Skin of body (tissue), 2 donors: Measurements from ENCODE around the gene BBLN. TPM values are rescaled to one million over a fixed set of nuclear protein-coding genes. Genes with fewer than 3 reads are reported as not detected.

Source experiments
- DNase-seq: peaks from one replicate; lab custom pipeline; 2025; lab: John Stamatoyannopoulos, UW
- total RNA-seq: library from RNA; depleted of rRNA; stranded (reverse); fragments of >200 nt; gene quantifications from one replicate; pipeline ENCODE4 v1.2.3, GENCODE V29; 2014

Gene BBLN
- total RNA-seq, 1 donor from 2014 or later, result 18.4 TPM

GRCh38 chr9:128211186-128211980, 51.3 kb downstream of the BBLN start:
- DNase-seq, result no peak

GRCh38 chr9:128211981-128212281, 51.9 kb downstream of the BBLN start:
- no peak for DNase-seq

Other genes starting within 250 kb of the BBLN start
- gene ST6GALNAC4, start 243.2 kb upstream of the BBLN start, total RNA-seq, result 8.9 TPM
- 1.2 TPM for gene PIP5KL1, start 229.5 kb upstream of the BBLN start, total RNA-seq
- gene DPM2, start 222.4 kb upstream of the BBLN start, total RNA-seq, result 11.2 TPM
- gene EEIG1, start 179.3 kb upstream of the BBLN start, total RNA-seq, result 14.0 TPM
- 4.7 TPM for gene NAIF1, start 92.9 kb upstream of the BBLN start, total RNA-seq
- gene SLC25A25, start 92.0 kb upstream of the BBLN start, total RNA-seq, result 27.9 TPM
- gene PTGES2, start 32.5 kb upstream of the BBLN start, total RNA-seq, result 25.8 TPM
- gene LCN2, start 10.8 kb upstream of the BBLN start, total RNA-seq, result 14.6 TPM
- gene CIZ1, start 31.3 kb downstream of the BBLN start, total RNA-seq, result 24.4 TPM
- 58.4 TPM for gene DNM1, start 43.1 kb downstream of the BBLN start, total RNA-seq
- gene GOLGA2, start 115.7 kb downstream of the BBLN start, total RNA-seq, result 131 TPM
- 13.9 TPM for gene SWI5, start 116.0 kb downstream of the BBLN start, total RNA-seq
- 12.8 TPM for gene TRUB2, start 162.2 kb downstream of the BBLN start, total RNA-seq
- 18.2 TPM for gene COQ4, start 162.6 kb downstream of the BBLN start, total RNA-seq
- 17.7 TPM for gene SLC27A4, start 180.3 kb downstream of the BBLN start, total RNA-seq
- gene URM1, start 211.1 kb downstream of the BBLN start, total RNA-seq, result 18.9 TPM